K562 (cell line): ENCODE measurements around the gene MBOAT2. TPM values are rescaled to one million over a fixed set of nuclear protein-coding genes. Genes with fewer than 3 reads are reported as not detected.

ENCODE experiments used
- ATAC-seq: fragments of 200-7000 bp; cut with Tn5 transposase; 3 replicates; pipeline ENCODE4 v1.9.1; 2020; ENCODE audit warnings: moderate library complexity
- BruUV-seq: library from RNA; stranded (reverse); fragments of 400-500 nt; replicated peaks from 2 replicates; lab custom pipeline; 2021; lab: Mats Ljungman, UMichigan
- CTCF ChIA-PET: fragments of 300-600 bp; formaldehyde crosslinking; extraction: SDS; loops from one replicate; lab custom pipeline; 2021; ENCODE audit warnings: low intra/inter-chr PET ratio; lab: Yijun Ruan, JAX
- POLR2A ChIA-PET: fragments of 300-600, 350-650 bp; sonication (Branson Sonifier 250); formaldehyde crosslinking; extraction: SDS; loops from one replicate; lab custom pipeline; 2021; ENCODE audit warnings: antibody characterized with exemption, inconsistent platforms; lab: Yijun Ruan, JAX
- DNase-seq, 4 experiments: peaks; one replicate each; pipeline versions ENCODE4 v3.0.0 to v3.0.0-alpha.2; 2011 to 2018; ENCODE audit warnings: low spot score in 3 of 4, mixed read lengths in 3 of 4; ENCODE audit errors: extremely low read depth in 1 of 4
- FAIRE-seq: peaks from 2 replicates; lab custom pipeline; 2011; peaks lifted over from hg19 to GRCh38; lab: Jason Lieb, UNC
- H2AFZ ChIP-seq: 2 replicates; pipeline ENCODE4 v1.6.0; 2011; ENCODE audit warnings: low read depth, low read length, control low read depth, inconsistent platforms
- H3K27ac ChIP-seq: fragments of 200-600 bp; 3 replicates; pipeline ENCODE4 v1.8.0; 2011; ENCODE audit warnings: low read depth, mild to moderate bottlenecking, control low read depth, inconsistent platforms, low read length, moderate library complexity, mixed read lengths; ENCODE audit errors: extremely low read depth
- H3K27me3 ChIP-seq, 2 experiments: fragments of 300-600 bp in 1 of 2; 2 replicates in 1 of 2; 3 replicates in 1 of 2; pipeline versions ENCODE4 v1.6.0 to v1.8.0; 2011; ENCODE audit warnings: inconsistent platforms in 2 of 2, low read length in 2 of 2, mild to moderate bottlenecking in 1 of 2, mixed read lengths in 1 of 2, moderate library complexity in 1 of 2; ENCODE audit not compliant: control insufficient read depth in 2 of 2, insufficient read depth in 2 of 2
- H3K36me3 ChIP-seq: fragments of 300-600 bp; 3 replicates; pipeline ENCODE4 v1.8.0; 2011; ENCODE audit warnings: mild to moderate bottlenecking, low read length, inconsistent platforms; ENCODE audit not compliant: control insufficient read depth, insufficient read depth
- H3K4me1 ChIP-seq, 2 experiments: fragments of 200-600 bp in 1 of 2; replicated peaks in 1 of 2; 2 replicates in 1 of 2; 3 replicates in 1 of 2; pipeline versions ENCODE4 v1.5.1 to v1.8.0; 2011; ENCODE audit warnings: inconsistent platforms in 2 of 2, low read length in 2 of 2, mild to moderate bottlenecking in 1 of 2, mixed read lengths in 1 of 2, moderate library complexity in 1 of 2; ENCODE audit not compliant: control insufficient read depth in 2 of 2, insufficient read depth in 2 of 2
- H3K4me2 ChIP-seq: 2 replicates; pipeline ENCODE4 v1.6.1; 2011; ENCODE audit warnings: low read length, control low read depth, inconsistent platforms, mixed read lengths; ENCODE audit not compliant: insufficient read depth
- H3K4me3 ChIP-seq: fragments of 200-600 bp; sonication (generic), shearing (Covaris generic); 2 replicates; pipeline ENCODE4 v1.5.1; 2016; ENCODE audit warnings: control low read depth, inconsistent platforms
- H3K79me2 ChIP-seq: fragments of 200-600 bp; 3 replicates; pipeline ENCODE4 v1.8.0; 2011; ENCODE audit warnings: low read length, inconsistent platforms; ENCODE audit not compliant: control insufficient read depth, insufficient read depth
- H3K9ac ChIP-seq, 2 experiments: 2 replicates each; pipeline versions ENCODE4 v1.6.0 to v1.6.1; 2011; ENCODE audit warnings: low read depth in 2 of 2, low read length in 2 of 2, control low read depth in 1 of 2, inconsistent platforms in 1 of 2, mild to moderate bottlenecking in 1 of 2, mixed read lengths in 1 of 2; ENCODE audit not compliant: insufficient read depth in 1 of 2
- H3K9me1 ChIP-seq: one replicate; pipeline ENCODE4 v1.6.0; 2011; ENCODE audit warnings: inconsistent platforms, mild to moderate bottlenecking, low read length, moderate library complexity; ENCODE audit not compliant: control insufficient read depth, insufficient read depth
- H3K9me3 ChIP-seq: replicated peaks from 2 replicates; pipeline ENCODE4 v1.5.1; 2011; ENCODE audit warnings: low read depth, low read length, inconsistent platforms; ENCODE audit not compliant: control insufficient read depth, insufficient read depth
- H4K20me1 ChIP-seq: replicated peaks from 2 replicates; pipeline ENCODE4 v1.6.1; 2011; ENCODE audit warnings: low read length, inconsistent platforms, mixed read lengths; ENCODE audit not compliant: control insufficient read depth, insufficient read depth
- BCLAF1 ChIP-seq, 2 experiments: fragments of 450-650 bp in 1 of 2; IDR thresholded peaks; 2 replicates each; pipeline ENCODE4 v1.6.1; 2011 to 2017; ENCODE audit warnings: low read depth in 2 of 2, antibody characterized with exemption in 1 of 2, borderline replicate concordance in 1 of 2, low read length in 1 of 2, mild to moderate bottlenecking in 1 of 2, mixed read lengths in 1 of 2; ENCODE audit not compliant: control insufficient read depth in 1 of 2
- FOXK1 ChIP-seq: sonication (generic); formaldehyde crosslinking; IDR thresholded peaks from 2 replicates; pipeline ENCODE4 v1.8.0; 2022; ENCODE audit warnings: missing genetic modification reagents, mild to moderate bottlenecking, borderline replicate concordance
- SMARCC2 ChIP-seq: fragments of 450-650 bp; IDR thresholded peaks from 2 replicates; pipeline ENCODE4 v1.6.1; 2017; ENCODE audit warnings: antibody characterized with exemption, moderate library complexity, mild to moderate bottlenecking, low read depth
- THRB ChIP-seq: fragments of 450-650 bp; formaldehyde crosslinking; conservative IDR thresholded peaks from 2 replicates; pipeline ENCODE4 v1.4.0; 2022; ENCODE audit warnings: mild to moderate bottlenecking, missing genetic modification characterization
- XRCC4 ChIP-seq: IDR thresholded peaks from one replicate; pipeline ENCODE4 v1.6.1; 2011; ENCODE audit not compliant: insufficient read depth, insufficient read length; ENCODE audit errors: extremely low read depth
- ZFX ChIP-seq: sonication (generic); formaldehyde crosslinking; IDR thresholded peaks from 2 replicates; pipeline ENCODE4 v1.8.0; 2022; ENCODE audit warnings: mild to moderate bottlenecking, missing genetic modification reagents, moderate library complexity
- ZNF143 ChIP-seq: sonication (generic); formaldehyde crosslinking; IDR thresholded peaks from 2 replicates; pipeline ENCODE4 v1.9.0; 2022; ENCODE audit warnings: mild to moderate bottlenecking, missing genetic modification reagents
- ZNF224 ChIP-seq: sonication (generic); formaldehyde crosslinking; IDR thresholded peaks from 2 replicates; pipeline ENCODE4 v1.8.0; 2022; ENCODE audit warnings: mild to moderate bottlenecking, missing genetic modification reagents
- ZNF24 ChIP-seq: fragments of 450-650 bp; IDR thresholded peaks from 2 replicates; pipeline ENCODE4 v1.6.1; 2016
- ZNF311 ChIP-seq: fragments of 250-450 bp; sonication (Bioruptor Pico); IDR thresholded peaks from 2 replicates; pipeline ENCODE4 v1.4.0; 2020; ENCODE audit warnings: mild to moderate bottlenecking, moderate library complexity
- WGBS: fragments of 100-300 bp; shearing (Covaris generic); methylation state at CpG from one replicate; pipeline ENCODE4 v1.1.6; 2016; ENCODE audit warnings: low coverage, mixed read lengths; ENCODE audit not compliant: insufficient coverage; ENCODE audit errors: missing lambda C conversion rate; 5-methylcytosine and 5-hydroxymethylcytosine counted together
- in situ Hi-C: fragments of 300-500 bp; cut with MboI; formaldehyde crosslinking; loops from 4 replicates; pipeline ENCODE4 v1.15.0; 2018; ENCODE audit warnings: inconsistent platforms, mixed read lengths
- intact Hi-C: fragments of 100-400 bp; cut with micrococcal nuclease; formaldehyde crosslinking; loops from 2 replicates; pipeline ENCODE4 v1.14.2; 2022
- polyA plus RNA-seq, 8 experiments: library from polyadenylated mRNA; depleted of rRNA in 4 of 8; stranded (reverse) in 5 of 8; unstranded in 3 of 8; fragments of >200 nt; fragmentation: Nextera tagmentation in 2 of 8; fragmentation: Illumina TruSeq in 1 of 8; extraction: Ambion mirVana in 2 of 8; extraction: Trizol in 1 of 8; gene quantifications; 2 replicates each; pipeline versions ENCODE4 v1.2.1 to v1.2.3, GENCODE V29; 2011 to 2014; ENCODE audit warnings: inconsistent platforms in 1 of 8, missing spikeins in 1 of 8
- total RNA-seq, 7 experiments: library from RNA; depleted of rRNA in 6 of 7; stranded (reverse); fragments of >200 nt in 6 of 7; fragmentation: Illumina TruSeq in 2 of 7; extraction: Trizol in 2 of 7; gene quantifications; 2 replicates each; pipeline versions ENCODE4 v1.2.1 to v1.2.3, GENCODE V29; 2011 to 2021; ENCODE audit warnings: low replicate concordance in 1 of 7

MBOAT2 gene
- total and polyA plus RNA-seq, 9 of the 15 experiments (the other 6 are each of a cell fraction or from before 2014, with no cell fraction given) = 8.4 to 122 (median 27.6) TPM

DNA sequence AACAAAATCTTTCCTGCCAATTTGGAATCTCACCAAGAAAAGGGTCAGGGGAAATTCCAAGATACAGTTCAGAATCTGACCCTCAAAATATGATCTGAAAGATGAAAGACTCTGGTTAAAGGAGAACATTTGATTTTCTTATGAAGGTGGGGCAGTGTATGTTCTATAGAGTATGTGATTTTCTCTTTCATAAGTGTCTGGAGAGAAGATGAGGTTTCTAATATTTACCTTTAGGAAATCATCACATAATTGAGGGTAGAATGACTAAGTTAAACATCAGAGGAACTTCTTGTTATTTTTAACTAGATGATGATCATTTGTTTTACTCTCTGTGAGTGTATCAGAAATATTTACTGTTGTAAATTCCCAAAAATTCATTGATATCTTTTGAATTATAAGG lies 27.8 kb upstream of the MBOAT2 start (continued):
- TF ChIP-seq BCLAF1 (IDR thresholded peaks at IDR 0.05; ENCODE audit: borderline replicate concordance in 1 of 2, control insufficient read depth in 1 of 2, low read depth in 2 of 2, low read length in 1 of 2) = no peak

DNA sequence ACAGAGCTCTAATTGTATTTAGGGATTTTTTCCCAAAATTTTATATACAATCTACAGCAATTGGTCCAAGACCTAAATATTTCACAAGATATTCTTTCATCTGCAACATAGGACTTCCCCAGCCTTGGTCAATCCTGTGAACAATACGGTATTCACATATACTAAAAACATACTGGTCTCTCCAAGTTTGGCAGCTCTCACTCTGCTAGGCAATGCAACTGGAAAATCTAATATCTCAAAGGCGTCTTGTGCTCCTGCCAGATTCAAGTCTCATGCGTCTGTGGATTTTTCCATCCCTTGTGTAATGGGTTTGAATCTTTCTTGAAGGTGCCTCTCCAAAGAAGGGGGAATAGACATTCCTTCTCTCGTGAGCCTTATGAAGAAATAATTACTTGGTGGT lies 27.4 kb upstream of the MBOAT2 start:
- DNase-seq (no peak), ATAC-seq (no peak), FAIRE-seq (no peak)
- POLR2A ChIA-PET = interaction anchor here (1.4 kb wide), 1 partner anchor 27 kb away, joined by 3 read pairs; the partner anchor contains the start of gene MBOAT2
- Histone ChIP-seq H3K9ac (no peak overlapping the region), H4K20me1 (no peaks in the 10 kb centered on the region), H3K79me2 (no peaks in the 10 kb centered on the region), H2AFZ (no peak overlapping the region), H3K9me3 (no peaks in the 10 kb centered on the region), H3K4me1 (peaks cover 7 to 19% of the 10 kb centered on the region in 2 experiments; a peak in 4 of 5 replicates), H3K4me2 (no peak overlapping the region), H3K27ac (no peak overlapping the region), H3K27me3 (no peaks in the 10 kb centered on the region), H3K4me3 (no peak overlapping the region), H3K9me1 (no peaks in the 10 kb centered on the region), H3K36me3 (no peaks in the 10 kb centered on the region)
- TF ChIP-seq ZNF143 (CRISPR knock-in tag) (no peak), XRCC4 (no peak), ZFX (CRISPR knock-in tag) (no peak), SMARCC2 (no peak), ZNF224 (no peak), ZNF311 (no peak), ZNF24 (no peak), FOXK1 (no peak), THRB (CRISPR knock-in tag) (no peak)
- CTCF ChIA-PET = no interaction called here
- intact Hi-C loops (no loop called here), in situ Hi-C loops (no loop called here)
- no TSS peak for BruUV-seq
- 54% methylated on average over 4 of the region's 4 CpGs for whole genome bisulfite sequencing
